Esophagus mucosa (tissue), 1 donor: ENCODE data around the gene FAM237B. TPM values are rescaled to one million over a fixed set of nuclear protein-coding genes. Genes with fewer than 3 reads are reported as not detected.

Experiments used
- ATAC-seq: fragments of 200-7000 bp; cut with Tn5 transposase; one replicate; pipeline ENCODE4 v1.9.1; 2020
- total RNA-seq: library from RNA; stranded (reverse); gene quantifications from one replicate; pipeline ENCODE4 v1.2.4, GENCODE V29; 2023
- donor health status: DM: yes; HTN: yes; CAD: no.

The FAM237B gene
- total RNA-seq, 1 donor from 2014 or later = not detected

DNA sequence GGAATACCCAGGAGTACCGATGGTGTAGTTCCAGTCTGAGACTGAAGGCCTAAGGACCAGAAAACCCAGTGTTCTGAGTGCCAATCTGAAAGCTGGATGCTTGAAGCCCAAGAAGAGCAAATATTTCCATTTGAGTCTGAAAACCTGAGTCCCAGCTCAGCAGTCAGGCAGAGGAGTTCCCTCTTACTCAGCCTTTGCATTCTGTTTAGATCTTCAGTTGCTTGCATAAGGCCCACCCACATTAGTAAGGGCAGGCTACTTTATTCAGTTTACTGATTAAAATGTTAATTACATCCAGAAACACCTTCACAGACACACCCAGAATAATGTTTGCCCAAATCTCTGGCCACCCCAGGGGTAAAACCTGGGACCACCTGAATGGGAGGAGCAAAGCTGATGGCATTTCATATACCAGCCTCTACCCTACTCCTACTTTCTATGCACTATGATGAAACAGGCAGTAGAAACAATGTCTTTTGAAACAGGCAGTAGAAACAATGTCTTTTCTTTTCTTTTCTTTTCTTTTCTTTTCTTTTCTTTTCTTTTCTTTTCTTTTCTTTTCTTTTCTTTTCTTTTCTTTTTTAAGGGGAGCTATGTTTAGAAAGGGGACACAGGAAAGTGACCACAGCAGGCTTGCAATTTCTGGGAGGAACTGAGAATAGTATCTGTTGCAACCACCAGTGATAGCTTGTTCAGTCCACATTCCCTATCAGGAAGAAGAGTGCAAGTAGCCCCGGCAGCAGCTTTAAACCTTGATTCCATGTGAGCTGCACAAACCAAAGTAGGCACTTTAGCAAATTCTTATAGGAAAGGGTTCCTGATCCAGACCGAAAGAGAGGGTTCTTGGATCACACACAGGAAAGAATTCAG, 30.6 kb downstream of the FAM237B start:
- ATAC-seq = no peak

DNA sequence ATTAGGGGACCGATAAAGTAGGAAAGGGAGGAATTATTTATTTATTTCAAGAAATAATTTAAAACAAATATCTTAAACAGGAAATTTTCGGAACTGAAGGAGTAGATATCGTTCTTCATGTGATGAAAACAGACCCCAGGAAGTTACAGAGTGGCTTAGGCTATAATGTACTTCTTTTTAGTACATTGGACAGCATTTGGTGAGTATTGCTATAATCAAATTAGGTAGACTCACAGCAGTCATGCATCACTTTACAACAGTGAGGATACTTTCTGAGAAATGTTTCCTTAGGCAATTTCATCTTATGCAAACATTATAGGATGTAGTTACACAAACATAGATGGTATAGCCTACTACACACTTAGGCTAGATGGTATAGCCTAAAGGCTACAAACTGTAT, 33.0 kb downstream of the FAM237B start:
- no peak for ATAC-seq

- ATAC-seq = no peak
Measured at GRCh38 chr7:90276033-90276728, 44.9 kb downstream of the FAM237B start.

DNA sequence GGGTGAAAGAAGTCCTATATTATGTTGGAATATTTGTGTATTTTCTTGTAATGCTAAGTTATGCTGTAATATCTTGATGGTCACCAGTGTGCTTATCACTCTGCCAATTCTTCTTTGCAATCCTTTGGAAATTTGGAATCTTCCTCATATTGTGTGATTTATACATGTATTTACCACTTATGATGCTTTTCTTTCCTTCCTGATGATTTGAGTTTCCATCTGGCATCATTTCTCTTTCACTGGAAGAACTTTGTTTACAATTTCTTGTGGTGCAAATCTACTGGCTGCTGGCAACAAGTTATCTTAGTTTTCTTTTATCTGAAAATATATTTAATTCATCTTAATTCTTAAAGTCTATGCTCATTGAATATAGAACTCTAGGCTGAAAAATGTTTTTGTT, 46.9 kb downstream of the FAM237B start:
- ATAC-seq = no peak

DNA sequence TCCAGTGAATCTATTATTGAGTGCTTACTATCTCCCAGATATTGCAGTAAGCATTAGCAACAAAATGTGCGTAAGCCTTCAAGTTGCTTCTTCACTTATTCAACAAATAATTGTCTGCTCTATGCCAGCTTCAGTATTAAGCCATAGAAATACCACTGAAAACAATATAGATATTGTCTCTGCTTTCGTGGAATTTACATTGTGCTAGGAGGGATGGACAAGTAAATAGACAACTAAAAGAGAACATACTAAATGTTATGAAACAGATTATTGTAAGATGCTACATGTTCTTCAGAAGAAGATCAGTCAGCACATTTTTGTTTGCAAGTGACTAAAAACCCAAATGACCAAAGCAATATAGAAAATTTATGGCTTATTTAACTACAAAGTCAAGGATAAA, 48.9 kb downstream of the FAM237B start:
- ATAC-seq = no peak

DNA sequence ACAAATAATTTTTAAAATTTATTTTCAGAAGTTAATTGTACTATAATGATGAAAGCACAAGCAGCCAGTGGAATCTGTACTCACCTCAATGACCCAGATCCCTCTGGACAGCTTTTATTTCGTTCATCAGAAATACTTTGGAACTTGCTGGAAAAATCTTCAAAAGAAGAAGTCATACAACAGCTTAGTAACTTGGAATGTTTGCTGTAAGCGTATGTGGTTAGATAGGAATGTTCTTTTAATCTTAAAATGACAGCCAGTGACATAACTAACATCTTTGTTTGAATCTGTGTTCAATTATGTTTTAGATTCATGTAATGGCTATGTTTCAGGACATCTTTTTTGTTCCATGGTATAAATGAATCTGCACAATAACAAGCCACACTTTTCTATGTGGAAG, 49.4 kb downstream of the FAM237B start:
- ATAC-seq = no peak

- ATAC-seq = no peak
Measured at GRCh38 chr7:90270431-90271178, 50.5 kb downstream of the FAM237B start.

DNA sequence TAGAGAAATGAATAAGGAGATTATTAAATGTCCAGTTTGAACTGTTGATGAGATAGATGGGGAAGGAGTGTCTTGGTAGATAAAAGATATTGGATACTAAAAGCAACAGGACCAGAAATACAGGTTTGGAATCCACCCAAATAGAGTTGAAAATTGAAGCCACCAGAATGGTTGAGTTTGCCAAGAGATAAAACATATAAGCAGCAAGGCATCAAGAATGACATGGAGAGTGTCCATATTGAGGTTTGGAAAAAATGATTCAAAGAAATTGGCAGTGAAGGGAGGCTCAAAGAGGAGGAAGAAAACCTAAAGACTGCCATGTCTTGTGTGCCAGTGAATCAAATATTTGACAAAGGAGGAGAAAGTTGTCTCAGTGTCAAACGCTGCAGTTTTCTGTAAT, 51.9 kb downstream of the FAM237B start:
- no peak for ATAC-seq

GRCh38 chr7:90267263-90267858, 53.7 kb downstream of the FAM237B start:
- ATAC-seq = no peak

DNA sequence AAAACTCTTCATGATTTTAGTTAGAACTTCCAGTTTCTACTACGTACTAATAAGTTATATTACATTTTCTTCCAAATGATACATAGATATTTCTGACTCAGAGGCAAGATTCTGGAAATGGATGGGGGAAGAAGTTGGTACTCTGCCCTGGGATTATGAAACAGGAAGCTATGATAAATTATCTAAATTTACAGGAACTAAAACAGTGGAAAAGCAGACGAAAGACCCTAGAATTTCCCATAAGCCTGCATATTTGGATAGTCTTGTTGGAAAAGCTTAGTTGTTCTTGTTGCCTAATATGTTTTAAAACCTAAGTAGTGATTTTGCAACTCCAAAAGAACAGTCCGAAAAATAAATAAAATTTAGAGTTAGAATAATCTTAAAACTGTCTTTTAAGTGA, 54.3 kb downstream of the FAM237B start:
- ATAC-seq = no peak

Other genes starting within 250 kb of the FAM237B start
- gene STEAP1, start 166.8 kb downstream of the FAM237B start, total RNA-seq = 8.8 TPM
- 2.4 TPM for gene STEAP2, start 109.6 kb downstream of the FAM237B start, total RNA-seq
- gene CFAP69, start 76.1 kb downstream of the FAM237B start, total RNA-seq = 1.1 TPM
- gene GTPBP10, start 25.4 kb upstream of the FAM237B start, total RNA-seq = 18.8 TPM
- gene CLDN12, start 82.2 kb upstream of the FAM237B start, total RNA-seq = 20.7 TPM
- not detected for gene PTTG1IP2, start 148.3 kb upstream of the FAM237B start, total RNA-seq